GM18526 (cell line): ENCODE results near the gene BTBD9.

ENCODE experiments used
- POLR2A ChIP-seq: IDR thresholded peaks from 3 replicates; pipeline ENCODE4 v1.6.1; 2011; ENCODE audit not compliant: insufficient read length; ENCODE audit errors: extremely low read depth

The BTBD9 gene

GRCh38 chr6:38391626-38392579 lies 247.8 kb downstream of the BTBD9 start:
- no peak for TF ChIP-seq POLR2A

- TF ChIP-seq POLR2A, result no peak
These were observed 248.5 kb downstream of the BTBD9 start for GRCh38 chr6:38391206-38391605.

GRCh38 chr6:38389875-38390274 lies 249.9 kb downstream of the BTBD9 start:
- TF ChIP-seq POLR2A, result no peak

- no peak for TF ChIP-seq POLR2A
These were observed 251.8 kb downstream of the BTBD9 start for GRCh38 chr6:38387971-38388370.

- no peak for TF ChIP-seq POLR2A
These were observed 252.3 kb downstream of the BTBD9 start for GRCh38 chr6:38387461-38387860.

GRCh38 chr6:38378801-38379200 lies 260.9 kb downstream of the BTBD9 start:
- no peak for TF ChIP-seq POLR2A

- TF ChIP-seq POLR2A, result no peak
These were observed 263.8 kb downstream of the BTBD9 start for GRCh38 chr6:38375937-38376336.

GRCh38 chr6:38375341-38375740 lies 264.4 kb downstream of the BTBD9 start:
- no peak for TF ChIP-seq POLR2A

GRCh38 chr6:38371881-38372280 lies 267.8 kb downstream of the BTBD9 start:
- no peak for TF ChIP-seq POLR2A

- TF ChIP-seq POLR2A, result no peak
These were observed 268.8 kb downstream of the BTBD9 start for GRCh38 chr6:38370653-38371601.

GRCh38 chr6:38367231-38367630 lies 272.5 kb downstream of the BTBD9 start:
- TF ChIP-seq POLR2A, result no peak

GRCh38 chr6:38366234-38366633 lies 273.5 kb downstream of the BTBD9 start:
- no peak for TF ChIP-seq POLR2A

- no peak for TF ChIP-seq POLR2A
These were observed 275.0 kb downstream of the BTBD9 start for GRCh38 chr6:38364775-38365174.

GRCh38 chr6:38364127-38364526 lies 275.6 kb downstream of the BTBD9 start:
- TF ChIP-seq POLR2A, result no peak

GRCh38 chr6:38355519-38355918 lies 284.2 kb downstream of the BTBD9 start:
- TF ChIP-seq POLR2A, result no peak

GRCh38 chr6:38354905-38355304 lies 284.8 kb downstream of the BTBD9 start:
- TF ChIP-seq POLR2A, result no peak
